Thoracic aorta (tissue), 2 donors: Measurements from ENCODE around the gene IRGQ. TPM values are rescaled to one million over a fixed set of nuclear protein-coding genes. Genes with fewer than 3 reads are reported as not detected.

Experiments
- ATAC-seq: fragments of 150-250 bp; one replicate; pipeline ENCODE4 v1.8.0; 2017; ENCODE audit warnings: low read depth; ENCODE audit not compliant: insufficient number of reproducible peaks, low FRiP score
- DNase-seq: peaks from one replicate; pipeline ENCODE4 v3.0.0-alpha.2; 2020; ENCODE audit warnings: low spot score
- H3K27ac ChIP-seq, 2 donors: fragments of 200-600 bp; sonication (generic); 1 replicate in 1 of 2; 2 replicates in 1 of 2; pipeline ENCODE4 v1.5.1; 2016; ENCODE audit warnings: mild to moderate bottlenecking in 2 of 2, moderate library complexity in 2 of 2
- H3K27me3 ChIP-seq: fragments of 200-600 bp; sonication (generic); replicated peaks from 2 replicates; pipeline ENCODE4 v1.6.0; 2016; ENCODE audit warnings: mild to moderate bottlenecking; ENCODE audit not compliant: insufficient read depth
- H3K36me3 ChIP-seq: fragments of 200-600 bp; sonication (generic); one replicate; pipeline ENCODE4 v1.5.1; 2016
- H3K4me1 ChIP-seq, 2 donors: fragments of 200-600 bp; sonication (generic); 1 replicate in 1 of 2; 2 replicates in 1 of 2; pipeline versions ENCODE4 v1.5.1 to v1.6.0; 2016; ENCODE audit warnings: low read depth in 2 of 2, mild to moderate bottlenecking in 1 of 2; ENCODE audit not compliant: control insufficient read depth in 1 of 2
- H3K4me3 ChIP-seq: fragments of 200-600 bp; sonication (generic); 2 replicates; pipeline ENCODE4 v1.5.1; 2016; ENCODE audit warnings: mild to moderate bottlenecking
- H3K9me3 ChIP-seq: fragments of 200-600 bp; sonication (generic); 2 replicates; pipeline ENCODE4 v1.5.1; 2016
- CTCF ChIP-seq: fragments of 200-600 bp; sonication (generic); IDR thresholded peaks from one replicate; pipeline ENCODE4 v1.5.1; 2019; ENCODE audit warnings: antibody characterized with exemption
- total RNA-seq, 2 donors: library from RNA; depleted of rRNA; stranded (reverse); fragments of >200 nt; gene quantifications; one replicate each; pipeline versions ENCODE4 v1.1.0 to v1.2.3, GENCODE V29; 2016

IRGQ gene
- total RNA-seq, 2 donors from 2014 or later: 24.4 to 37.2 TPM

GRCh38 chr19:43575156-43575950 lies 20.6 kb downstream of the IRGQ start, which contains the start of the genes PINLYP and XRCC1:
PINLYP (plus strand) TSS chr19:43575801; CDS start chr19:43577192, 1,391 bp downstream.
XRCC1 (minus strand) TSS chr19:43575527; CDS start chr19:43575458, 69 bp downstream.
- H3K4me3 ChIP-seq: peak within 1 kb of the TSS; percentile 98
- peak; percentile 97 for DNase-seq
- H3K4me1 ChIP-seq: peaks cover 10 to 13% of the 10 kb centered on the region in 2 donors
- TF ChIP-seq CTCF: no peak
- no peaks in the 10 kb centered on the region for H3K9me3 ChIP-seq
- H3K27ac ChIP-seq: peak within 1 kb of the TSS; percentile 78 to 89
- no peaks in the 10 kb centered on the region for H3K36me3 ChIP-seq
- no peaks in the 10 kb centered on the region for H3K27me3 ChIP-seq
- peak; percentile 94 for ATAC-seq

GRCh38 chr19:43574424-43575155 lies 21.3 kb downstream of the IRGQ start:
- H3K36me3 ChIP-seq: no peaks in the 10 kb centered on the region
- H3K27me3 ChIP-seq: no peaks in the 10 kb centered on the region
- H3K4me1 ChIP-seq: peaks cover 13 to 14% of the 10 kb centered on the region in 2 donors
- H3K27ac ChIP-seq: peak overlapping the region; percentile 78 to 89
- TF ChIP-seq CTCF: no peak
- H3K9me3 ChIP-seq: no peaks in the 10 kb centered on the region
- DNase-seq (no peak), ATAC-seq (no peak)
- peak overlapping the region; percentile 98 for H3K4me3 ChIP-seq

- H3K27ac ChIP-seq: no peak overlapping the region
- DNase-seq: no peak
- H3K36me3 ChIP-seq: no peaks in the 10 kb centered on the region
- no peak for ATAC-seq
- peaks cover 13 to 14% of the 10 kb centered on the region in 2 donors for H3K4me1 ChIP-seq
- H3K27me3 ChIP-seq: no peaks in the 10 kb centered on the region
- no peak overlapping the region for H3K4me3 ChIP-seq
- TF ChIP-seq CTCF: no peak
- H3K9me3 ChIP-seq: no peaks in the 10 kb centered on the region
These were observed 23.8 kb downstream of the IRGQ start for GRCh38 chr19:43572171-43572588.

GRCh38 chr19:43570174-43570791 lies 25.7 kb downstream of the IRGQ start:
- Histone ChIP-seq H3K27me3 (no peaks in the 10 kb centered on the region), H3K9me3 (no peaks in the 10 kb centered on the region), H3K4me3 (no peak overlapping the region), H3K4me1 (peaks cover 10 to 14% of the 10 kb centered on the region in 2 donors), H3K27ac (no peak overlapping the region), H3K36me3 (no peaks in the 10 kb centered on the region)
- no peak for TF ChIP-seq CTCF
- no peak for ATAC-seq
- no peak for DNase-seq

GRCh38 chr19:43569657-43570056 lies 26.3 kb downstream of the IRGQ start:
- Histone ChIP-seq H3K4me1 (peaks cover 8 to 10% of the 10 kb centered on the region in 2 donors), H3K9me3 (no peaks in the 10 kb centered on the region), H3K27me3 (no peaks in the 10 kb centered on the region), H3K4me3 (no peak overlapping the region), H3K27ac (no peak overlapping the region), H3K36me3 (no peaks in the 10 kb centered on the region)
- ATAC-seq (no peak), DNase-seq (no peak)
- TF ChIP-seq CTCF: no peak
